ENCODE data around the gene CNOT4. TPM values are rescaled to one million over a fixed set of nuclear protein-coding genes. Genes with fewer than 3 reads are reported as not detected.
A peak's percentile ranks its signal among the peaks of the same experiment; 100 is the strongest.
"Not testable (repeated sequence)": the region's sequence is repeated elsewhere in the genome, so short reads cannot be mapped to it uniquely, and the experiment has no call there.

The CNOT4 gene
- polyA plus RNA-seq, 12 donors: 23.5 to 37.7 (median 25.3) TPM; not detected in 1

GRCh38 chr7:135368416-135369186 is 141.3 kb downstream of the CNOT4 start:
- no peak for DNase-seq

DNA sequence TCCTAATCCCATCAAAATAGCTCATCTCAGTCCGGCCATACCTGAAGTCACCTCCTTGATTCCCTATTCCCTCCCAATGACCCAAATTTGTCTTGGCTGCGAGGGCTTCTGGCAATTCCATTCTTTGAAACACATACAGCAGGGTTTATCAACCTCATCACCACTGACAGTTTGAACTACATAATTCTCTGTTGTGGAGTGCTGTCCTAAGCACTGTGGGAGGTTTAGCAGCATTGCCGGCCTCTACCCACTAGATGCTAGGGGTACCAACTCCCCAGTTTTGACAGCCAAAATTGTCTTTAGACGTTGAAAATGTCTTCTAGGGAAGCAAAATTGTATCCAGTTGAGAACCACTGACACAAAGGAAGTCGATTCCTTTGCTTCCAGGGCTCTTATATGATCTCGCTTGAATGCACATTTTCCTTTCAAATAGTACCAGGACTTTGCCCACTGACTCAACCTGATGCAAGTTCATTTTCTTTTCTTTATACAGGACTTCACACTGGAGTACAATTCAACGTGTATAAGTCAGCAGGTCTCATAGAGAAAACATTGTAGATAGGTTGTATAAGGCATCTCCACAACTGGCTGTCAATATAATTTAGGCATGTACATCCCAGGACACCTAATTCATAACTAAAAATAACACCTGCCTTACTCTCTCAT is 142.9 kb downstream of the CNOT4 start:
- no peak for DNase-seq

DNA sequence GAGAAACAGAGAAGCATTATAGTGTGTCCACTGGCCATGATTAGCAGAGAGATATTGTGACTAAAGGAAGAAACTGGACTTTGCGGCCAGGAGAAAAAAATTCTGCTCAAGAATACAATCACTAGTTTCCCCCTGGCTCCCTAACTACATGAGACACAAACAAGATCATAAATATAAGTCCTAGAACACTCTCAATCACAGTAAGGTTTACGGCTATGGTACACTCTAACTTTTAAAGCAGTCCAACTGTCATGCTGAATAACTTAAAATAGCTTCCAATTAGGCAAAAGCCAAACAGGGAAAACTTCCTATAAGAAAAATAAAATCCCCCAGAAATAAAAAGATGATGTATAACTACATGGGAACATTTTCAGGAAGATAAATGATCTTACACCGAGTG is 144.2 kb downstream of the CNOT4 start:
- no peak for DNase-seq

- DNase-seq: peak; percentile 21
Observed at GRCh38 chr7:135364206-135364605, 145.7 kb downstream of the CNOT4 start.

GRCh38 chr7:135362871-135363270 is 147.0 kb downstream of the CNOT4 start:
- DNase-seq: no peak

DNA sequence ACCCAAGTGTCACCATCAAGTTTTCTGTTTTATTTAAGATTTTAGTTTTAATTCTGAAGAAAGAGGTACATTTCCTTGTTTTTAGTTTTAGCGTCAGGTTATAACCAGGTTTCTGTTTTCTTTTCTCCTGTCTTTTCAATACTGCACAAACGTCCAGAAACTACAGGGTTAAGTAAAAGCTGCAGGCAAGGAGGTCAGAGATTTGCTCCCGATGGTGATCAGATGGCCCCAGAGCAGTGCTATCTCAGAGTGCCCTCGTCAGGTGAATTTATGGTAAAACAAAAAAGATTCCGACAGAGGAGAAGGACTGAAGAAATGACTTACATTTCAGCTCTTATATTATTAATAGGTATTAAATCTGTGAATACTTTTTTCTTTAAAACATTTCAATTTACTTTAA is 148.1 kb downstream of the CNOT4 start:
- DNase-seq: no peak

GRCh38 chr7:135359615-135360014 is 150.3 kb downstream of the CNOT4 start:
- no peak for DNase-seq

- no peak for DNase-seq
Observed at GRCh38 chr7:135355377-135356048, 154.4 kb downstream of the CNOT4 start.

- DNase-seq: no peak
Observed at GRCh38 chr7:135353832-135354231, 156.1 kb downstream of the CNOT4 start.

- no peak for DNase-seq
Observed at GRCh38 chr7:135352285-135352684, 157.6 kb downstream of the CNOT4 start.

GRCh38 chr7:135351070-135351469 is 158.8 kb downstream of the CNOT4 start:
- not testable (repeated sequence) for DNase-seq

- DNase-seq: no peak
Observed at GRCh38 chr7:135349746-135350145, 160.2 kb downstream of the CNOT4 start.

DNA sequence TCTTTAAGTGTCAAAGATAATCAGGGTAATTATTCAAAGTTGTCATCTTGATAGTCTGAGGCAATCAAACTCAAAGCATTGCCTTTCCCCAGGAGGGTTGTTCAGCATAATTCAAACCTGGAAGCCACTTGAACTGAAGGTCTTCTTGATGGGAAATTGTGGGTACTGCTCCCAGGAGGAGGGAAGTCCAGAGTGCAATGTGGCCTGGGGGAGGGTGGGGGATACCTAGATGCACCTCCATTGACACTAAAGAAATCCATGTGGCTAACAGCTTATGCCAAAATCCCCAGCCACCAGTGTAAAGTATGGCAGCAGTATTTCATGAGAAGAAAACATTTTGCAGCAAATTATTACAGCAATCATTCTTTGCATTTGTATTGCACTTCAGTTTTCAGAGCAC is 161.4 kb downstream of the CNOT4 start:
- no peak for DNase-seq

DNA sequence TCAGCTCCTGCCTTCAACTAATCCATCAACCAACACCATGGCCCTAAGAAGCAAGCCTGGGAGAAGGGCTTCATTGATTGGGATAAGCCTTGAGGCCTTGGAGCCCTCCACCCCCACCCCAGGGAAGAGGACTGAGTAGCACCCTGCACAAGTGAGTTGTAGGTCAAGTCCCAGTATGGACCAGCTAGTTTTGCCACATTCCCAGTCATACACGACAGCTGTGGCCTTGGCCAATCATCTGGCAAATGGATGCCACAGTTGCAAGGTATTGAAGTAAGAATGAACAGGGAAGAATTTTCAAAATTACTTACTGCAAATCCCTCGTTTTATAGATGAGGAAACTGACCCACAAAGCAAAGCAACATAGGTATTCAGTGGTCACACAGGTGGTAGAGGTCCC is 166.5 kb downstream of the CNOT4 start:
- DNase-seq: no peak

DNA sequence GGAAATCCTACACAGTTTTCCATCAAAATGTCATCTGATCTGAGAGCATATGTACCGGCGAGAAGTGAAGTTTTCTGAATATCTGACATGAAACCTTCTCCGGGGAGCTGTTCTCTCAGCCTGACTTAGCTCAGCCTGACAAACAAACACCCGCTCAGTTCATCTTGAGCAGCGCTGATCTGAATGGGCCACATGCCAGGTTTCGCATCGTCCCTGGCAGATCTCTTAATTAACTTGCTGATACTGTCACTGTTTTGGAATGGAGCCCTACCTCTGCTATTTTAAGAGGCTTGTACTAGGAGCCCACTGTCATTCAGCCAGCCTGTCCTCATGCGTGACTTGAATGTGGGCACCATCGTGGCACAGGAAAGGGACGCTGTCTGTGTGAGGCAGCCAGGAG is 167.0 kb downstream of the CNOT4 start:
- DNase-seq: no peak

GRCh38 chr7:135341049-135341448 is 168.9 kb downstream of the CNOT4 start:
- DNase-seq: no peak

GRCh38 chr7:135337977-135338550 is 171.8 kb downstream of the CNOT4 start:
- DNase-seq: no peak

DNA sequence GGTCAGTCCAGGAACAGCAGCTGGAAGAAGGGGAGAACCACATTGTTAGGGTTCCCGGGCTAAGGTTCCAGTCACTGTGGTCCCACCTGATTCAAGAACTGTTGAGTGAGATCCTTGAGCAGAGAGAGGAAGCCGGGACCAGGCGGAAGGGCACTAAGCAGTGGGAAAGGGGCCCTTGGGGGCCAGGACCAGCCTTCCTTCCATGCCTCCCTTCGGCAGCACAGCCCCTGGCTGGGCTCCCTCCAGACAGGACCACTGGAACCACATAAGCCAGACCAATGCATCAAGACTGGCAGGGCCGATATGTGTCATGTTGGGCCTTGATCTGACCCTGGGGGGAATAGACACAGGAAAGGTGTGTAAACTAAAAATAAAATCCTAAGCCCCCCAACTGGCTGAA is 172.4 kb downstream of the CNOT4 start:
- no peak for DNase-seq

DNA sequence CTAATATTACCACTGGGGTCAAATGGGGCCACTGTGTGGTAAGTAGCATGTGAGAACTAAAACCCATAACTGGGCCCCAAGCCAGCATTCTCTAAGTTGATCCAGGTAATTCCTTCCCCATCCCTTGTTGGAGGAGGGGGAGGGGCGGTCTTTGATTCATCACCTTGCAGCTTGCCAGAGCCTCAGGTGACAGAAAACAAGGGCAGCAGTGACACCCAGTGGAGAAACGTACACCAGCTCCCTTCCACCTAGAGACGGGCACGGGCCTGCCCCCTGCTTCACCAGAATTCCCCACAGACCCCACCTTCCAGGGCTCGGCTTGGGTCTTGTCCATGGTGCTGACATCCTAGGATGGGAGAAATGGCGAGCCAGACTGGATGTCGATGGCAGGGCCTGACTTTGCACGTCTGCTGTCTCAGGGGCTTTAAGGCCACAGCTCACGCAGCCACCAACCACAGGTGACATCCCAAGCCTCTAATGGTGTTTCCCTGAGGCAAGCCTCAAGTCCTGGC is 174.2 kb downstream of the CNOT4 start:
- peak; percentile 5 for DNase-seq

GRCh38 chr7:135334830-135335543 is 174.9 kb downstream of the CNOT4 start:
- DNase-seq: no peak

DNA sequence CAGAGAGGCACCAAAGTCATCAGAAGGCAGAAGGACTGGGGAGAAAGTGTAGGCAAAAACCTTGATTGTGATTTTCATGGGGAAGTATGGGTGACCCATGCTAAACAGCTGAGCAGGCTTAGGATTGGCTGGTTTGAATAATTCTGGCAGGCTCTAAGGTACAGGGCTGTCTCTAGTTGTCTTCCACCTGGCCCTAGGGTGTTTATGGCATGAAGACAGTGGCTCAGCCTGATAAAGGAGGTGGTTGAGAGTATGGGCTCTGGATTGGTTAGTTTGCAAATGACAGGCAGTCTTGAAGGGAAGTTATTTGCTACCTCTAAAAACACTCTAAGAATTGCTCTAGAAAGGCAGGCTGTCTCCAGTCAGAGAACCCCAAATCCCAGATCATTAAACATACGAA is 176.0 kb downstream of the CNOT4 start:
- DNase-seq: no peak

DNA sequence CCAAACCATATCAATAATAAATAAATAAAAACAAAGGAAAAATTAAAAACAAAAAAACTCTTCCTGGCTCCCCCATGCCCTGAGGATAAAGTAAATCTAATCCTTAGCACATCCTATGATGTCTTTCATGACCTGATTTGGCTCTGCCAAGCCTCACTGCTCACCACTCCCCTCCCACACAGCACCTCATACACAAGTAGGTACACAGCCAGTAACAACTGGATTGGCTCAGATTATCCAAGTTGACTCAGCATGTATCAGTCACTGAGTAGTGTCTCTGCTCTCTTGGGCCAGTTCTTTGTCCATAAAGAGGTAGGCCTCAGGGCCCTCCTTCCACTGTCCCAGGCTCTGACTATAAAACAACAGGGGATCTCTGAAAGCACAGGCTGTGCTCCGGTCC is 176.7 kb downstream of the CNOT4 start:
- DNase-seq: no peak

Measured in muscle of arm (tissue), 12 donors.